Measurements from ENCODE around the gene CAMSAP2.

Gene CAMSAP2

DNA sequence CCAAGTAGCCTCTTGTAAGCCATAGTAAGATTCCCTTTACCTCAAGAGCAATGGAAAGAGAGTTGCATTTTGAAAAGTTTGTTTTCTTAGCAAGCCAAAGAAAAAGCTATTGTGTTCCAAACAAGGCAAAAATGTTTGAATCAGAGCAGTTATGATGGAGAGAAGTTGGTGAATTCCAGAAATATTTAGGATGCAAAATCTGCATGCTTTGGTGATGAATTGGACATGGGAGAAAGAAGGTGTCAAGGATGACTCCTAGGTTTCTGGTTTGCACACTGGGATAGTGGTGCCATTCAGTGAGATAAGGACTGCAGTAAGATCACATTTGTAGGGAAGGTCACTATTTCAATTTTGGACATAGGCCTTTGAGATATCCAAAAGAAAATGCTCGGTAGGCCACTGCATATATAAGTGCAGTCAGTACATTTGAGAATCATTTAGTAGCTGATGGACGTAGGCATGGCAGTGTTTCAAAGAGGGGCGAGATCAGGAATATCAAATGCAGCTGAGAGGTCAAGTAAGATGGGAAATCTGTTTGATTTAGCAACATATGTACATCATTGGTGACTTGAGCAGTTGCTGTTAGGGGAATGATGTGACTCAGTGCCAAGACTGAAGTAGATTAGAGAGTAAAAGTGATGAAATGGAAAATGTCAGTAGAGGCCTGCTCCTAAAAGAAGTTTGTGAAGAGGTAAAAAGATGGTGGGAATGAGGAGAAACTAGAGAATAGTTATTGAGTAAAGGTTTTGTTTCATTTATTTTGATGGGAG lies 100.2 kb downstream of the CAMSAP2 start:
- DNase-seq (ENCODE audit: low spot score) = peak; percentile 8

DNA sequence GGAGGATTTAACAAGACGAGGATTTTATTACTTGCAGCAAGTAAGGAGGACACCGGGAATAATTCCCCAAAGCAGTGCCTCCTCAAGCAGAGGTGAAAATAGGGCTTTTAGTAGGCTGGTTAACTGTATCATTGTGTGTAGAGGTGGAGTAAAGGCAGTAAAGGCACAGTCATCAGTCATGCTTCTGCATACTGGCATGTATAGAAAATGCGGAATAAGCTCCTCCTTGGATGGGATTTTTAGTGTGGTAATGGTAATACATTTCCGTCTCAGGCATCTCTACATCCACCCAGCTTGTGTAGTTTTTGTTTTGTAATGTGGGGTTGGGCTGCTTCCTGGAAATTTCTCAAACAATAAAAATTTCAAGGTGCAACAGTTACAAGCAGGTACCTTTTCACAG lies 106.7 kb downstream of the CAMSAP2 start:
- no peak for DNase-seq (ENCODE audit: low spot score)

DNA sequence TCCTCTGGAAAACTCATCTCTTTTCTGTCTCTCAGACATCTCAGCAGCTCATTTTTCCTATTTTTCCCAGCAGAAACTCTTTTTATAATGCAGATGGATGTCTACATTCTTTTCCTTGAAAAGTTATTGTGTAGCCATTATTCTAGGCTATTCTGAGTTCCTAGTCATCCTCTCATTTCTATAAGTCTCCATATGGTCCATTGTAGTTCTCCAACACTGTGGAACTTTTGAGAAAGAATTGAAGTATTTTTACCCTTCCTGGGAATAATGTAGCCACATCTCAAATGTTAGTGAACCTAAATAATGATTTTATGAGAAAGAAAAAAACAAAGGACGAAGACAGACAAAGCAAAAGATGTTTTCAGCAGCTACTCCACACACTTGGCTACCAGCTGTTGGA lies 107.7 kb downstream of the CAMSAP2 start:
- DNase-seq (ENCODE audit: low spot score) = no peak

DNA sequence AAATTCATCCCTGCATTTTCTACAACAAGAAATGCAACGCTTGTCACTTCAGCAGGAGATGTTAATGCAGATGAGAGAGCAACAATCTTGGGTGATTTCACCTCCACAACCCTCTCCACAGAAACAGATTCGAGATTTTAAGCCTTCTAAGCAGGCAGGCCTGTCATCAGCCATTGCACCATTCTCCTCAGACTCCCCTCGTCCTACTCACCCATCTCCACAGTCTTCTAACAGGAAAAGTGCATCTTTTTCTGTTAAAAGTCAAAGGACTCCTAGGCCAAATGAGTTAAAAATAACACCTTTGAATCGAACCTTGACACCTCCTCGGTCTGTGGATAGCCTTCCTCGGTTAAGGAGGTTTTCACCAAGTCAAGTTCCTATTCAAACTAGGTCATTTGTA lies 110.7 kb downstream of the CAMSAP2 start:
- DNase-seq (ENCODE audit: low spot score) = no peak

DNA sequence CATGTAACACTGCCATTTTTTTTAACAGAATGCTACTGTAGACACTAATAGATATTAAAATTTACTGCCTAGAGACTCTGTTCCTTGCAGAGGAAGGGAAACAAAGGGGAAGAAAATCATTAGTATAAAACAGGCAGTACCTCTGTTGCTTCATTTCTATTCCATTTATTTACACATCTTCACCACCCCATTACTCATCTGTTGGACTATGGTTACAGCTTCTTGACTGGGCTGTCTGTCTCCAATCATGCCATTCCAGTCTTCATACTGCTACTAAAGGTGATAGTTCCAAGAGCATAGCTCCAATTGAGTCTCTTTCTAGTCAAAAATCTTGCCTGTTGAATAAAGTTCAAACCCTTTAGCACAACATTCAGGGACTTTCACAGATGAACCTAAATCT lies 111.9 kb downstream of the CAMSAP2 start:
- DNase-seq (ENCODE audit: low spot score) = no peak

DNA sequence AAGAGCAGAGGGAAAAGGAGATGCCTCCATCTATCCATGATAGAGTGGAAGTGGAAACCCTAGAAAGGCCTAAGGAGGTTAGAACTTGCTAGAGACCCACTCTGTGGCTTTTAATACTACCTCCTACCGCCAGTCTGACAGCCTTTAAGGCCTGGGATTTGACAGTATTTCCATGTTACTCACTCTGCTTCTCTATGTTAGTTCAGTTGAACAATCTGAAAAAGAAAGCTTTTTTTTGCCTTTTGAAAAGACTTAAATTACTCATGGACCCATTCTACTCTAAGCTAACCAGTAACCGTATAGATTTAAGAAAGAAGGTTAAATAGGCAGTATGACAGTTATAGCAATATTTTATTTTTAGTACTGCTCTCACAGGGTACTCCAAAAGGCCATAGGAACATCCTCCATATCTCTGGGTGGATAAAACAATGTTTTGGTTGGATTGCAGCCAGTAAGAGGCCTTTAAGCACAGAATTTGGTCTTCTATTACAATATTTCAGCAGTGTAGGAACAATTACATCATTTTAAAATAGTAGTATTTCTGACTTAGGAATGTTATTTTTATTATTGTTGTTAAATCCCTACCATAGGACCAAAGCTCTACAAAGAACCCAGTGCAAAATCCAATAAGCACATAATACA lies 118.1 kb downstream of the CAMSAP2 start:
- no peak for DNase-seq (ENCODE audit: low spot score)

DNA sequence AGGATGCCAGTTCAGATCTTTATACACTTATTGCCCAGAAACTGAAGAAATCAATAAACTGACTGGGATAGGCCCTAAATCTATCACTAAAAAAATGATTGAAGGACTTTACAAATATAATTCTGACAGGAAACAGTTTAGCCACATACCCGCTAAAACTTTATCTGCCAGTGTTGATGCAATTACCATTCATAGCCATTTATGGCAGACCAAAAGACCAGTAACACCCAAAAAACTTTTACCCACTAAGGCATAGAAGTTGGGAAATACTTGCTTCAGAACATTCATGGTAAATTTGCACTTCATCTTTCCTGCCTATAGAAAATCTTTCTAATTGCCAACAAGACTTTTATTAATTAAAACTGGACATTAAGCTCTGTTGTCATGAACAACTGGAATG lies 119.1 kb downstream of the CAMSAP2 start:
- no peak for DNase-seq (ENCODE audit: low spot score)

DNA sequence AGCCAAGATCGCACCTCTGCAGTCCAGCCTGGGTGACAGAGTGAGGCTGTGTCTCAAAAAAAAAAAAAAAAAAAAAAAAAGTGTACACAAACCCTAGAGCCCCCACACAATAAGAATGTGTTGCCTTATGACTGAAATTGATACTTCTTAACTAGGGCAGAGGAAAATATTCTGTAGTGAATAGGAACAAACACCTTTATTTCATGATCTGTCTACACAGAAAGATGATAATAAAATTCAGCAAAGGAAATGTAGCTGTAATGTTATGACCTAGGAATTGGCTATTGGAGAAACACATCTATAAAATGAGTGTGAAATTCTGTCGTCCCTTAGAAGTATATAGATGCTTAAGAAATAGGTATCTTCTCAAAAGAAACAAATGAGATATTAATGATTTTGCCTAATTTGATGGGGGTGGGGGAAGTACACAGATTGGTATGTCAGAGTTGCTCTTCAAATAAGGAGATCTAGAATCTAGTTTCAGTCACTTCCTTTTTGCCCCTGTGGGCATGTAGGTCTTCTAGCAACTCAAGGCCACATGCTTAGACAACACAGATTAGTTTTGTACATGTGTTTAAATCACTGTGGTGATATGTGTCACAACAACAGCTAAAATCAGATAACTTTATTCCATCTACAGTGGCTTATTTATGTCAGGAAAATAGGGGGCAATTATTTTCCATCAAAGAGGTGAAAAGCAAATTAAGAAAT lies 123.4 kb downstream of the CAMSAP2 start:
- no peak for DNase-seq (ENCODE audit: low spot score)

DNA sequence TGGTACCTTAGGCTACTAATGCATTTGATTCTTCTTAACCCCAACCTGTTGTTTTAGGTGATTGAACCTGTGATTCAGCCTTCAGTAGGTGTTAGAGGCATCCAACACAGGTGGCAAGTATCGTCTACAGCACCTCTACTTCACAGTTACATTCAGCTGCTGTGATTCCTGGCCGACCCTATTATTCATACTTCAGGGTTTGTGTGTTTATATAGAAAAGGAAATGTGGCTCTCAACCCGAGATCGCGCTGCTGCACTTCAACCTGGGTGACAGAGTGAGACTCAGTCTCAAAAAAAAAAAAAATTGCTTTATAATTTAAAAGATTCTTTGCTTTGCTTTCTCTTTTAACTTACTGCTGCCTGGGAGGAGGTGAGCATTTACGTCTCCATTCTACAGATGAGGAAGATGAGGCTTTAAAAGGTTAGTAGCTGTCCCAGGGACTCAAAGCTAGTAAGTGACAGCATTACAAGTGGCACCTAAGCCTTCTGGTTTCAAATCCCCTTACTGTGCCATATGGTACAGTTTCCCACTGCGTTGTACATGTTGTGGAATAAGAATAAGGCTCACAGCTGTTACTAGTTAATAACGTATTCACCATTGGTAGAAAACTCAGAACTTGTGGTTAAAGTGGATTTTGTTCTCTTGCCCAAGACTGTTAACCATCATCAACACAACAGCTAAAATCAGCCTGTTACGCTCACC lies 124.2 kb downstream of the CAMSAP2 start:
- no peak for DNase-seq (ENCODE audit: low spot score)

DNA sequence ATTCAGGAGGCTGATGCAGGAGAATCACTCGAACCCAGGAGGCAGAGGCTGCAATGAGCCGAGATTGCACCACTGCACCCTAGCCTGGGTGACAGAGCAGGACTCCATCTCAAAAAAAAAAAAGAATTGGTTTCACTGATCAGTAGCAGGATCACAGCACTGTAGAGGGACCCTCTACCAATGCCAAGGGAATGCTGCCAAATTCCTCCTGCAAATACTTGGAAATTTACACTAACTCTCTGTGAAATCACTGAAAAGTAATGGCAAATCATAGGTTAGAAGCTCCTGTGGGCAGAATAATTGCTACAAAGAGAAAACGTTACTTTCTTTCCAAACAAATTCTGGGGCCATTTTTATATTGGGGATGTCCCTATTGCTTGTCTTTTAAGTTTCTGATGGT lies 127.4 kb downstream of the CAMSAP2 start:
- DNase-seq (ENCODE audit: low spot score) = no peak

DNA sequence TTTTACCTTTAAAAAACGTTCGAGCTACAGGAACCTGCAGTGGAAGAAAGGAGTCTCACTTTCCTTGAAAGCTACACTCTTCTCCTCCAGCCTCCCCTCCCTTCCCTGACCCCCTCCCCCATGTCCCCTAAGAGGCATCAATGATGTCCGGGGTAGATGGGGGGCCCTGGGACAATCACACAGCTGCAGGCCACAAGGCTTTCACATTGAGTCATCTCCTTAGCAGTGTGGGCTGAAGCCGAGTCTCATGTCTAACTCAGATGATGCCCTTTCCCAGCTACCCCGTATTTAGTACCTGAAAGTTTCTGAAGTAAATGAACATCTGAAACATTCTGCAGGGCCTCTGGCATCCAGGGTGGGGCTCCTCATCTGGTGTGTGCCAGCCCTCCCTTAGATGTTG lies 127.8 kb downstream of the CAMSAP2 start:
- DNase-seq (ENCODE audit: low spot score) = no peak

DNA sequence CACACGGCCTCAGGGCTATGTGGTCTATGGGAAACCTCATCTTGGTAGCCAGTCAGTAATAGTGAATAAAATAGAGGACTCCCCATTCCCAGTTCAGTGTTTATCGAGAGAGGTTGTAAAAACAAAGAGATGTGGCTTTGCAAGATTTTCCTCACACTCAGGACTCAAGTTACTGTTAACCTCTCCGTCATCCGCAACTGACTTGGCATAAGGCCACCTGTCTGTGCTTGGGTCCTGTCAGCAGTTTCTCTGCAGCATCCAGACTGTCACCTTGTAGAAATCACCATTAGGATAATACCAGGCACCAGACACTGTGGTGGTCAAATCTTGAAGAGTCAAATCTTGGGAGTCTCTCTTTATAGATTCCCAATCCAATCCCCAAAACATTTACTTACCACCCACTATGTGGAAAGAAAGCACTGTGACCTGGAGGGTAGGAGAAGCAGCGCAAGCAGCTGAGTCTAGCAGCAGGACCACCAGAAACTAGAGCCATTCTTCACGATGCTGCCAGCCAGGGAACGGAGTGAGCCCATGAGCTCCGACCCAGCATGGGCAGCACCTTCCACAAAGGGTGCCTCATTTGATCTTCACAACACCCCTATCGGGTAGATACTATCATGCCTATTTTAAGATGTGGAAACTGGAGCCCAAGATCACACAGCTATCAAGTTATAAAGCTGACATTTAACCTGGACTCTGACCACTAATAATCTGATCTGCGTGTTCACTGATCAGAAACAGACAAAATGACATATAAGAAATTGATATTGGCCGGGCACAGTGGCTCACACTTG lies 128.5 kb downstream of the CAMSAP2 start:
- DNase-seq (ENCODE audit: low spot score) = no peak

DNA sequence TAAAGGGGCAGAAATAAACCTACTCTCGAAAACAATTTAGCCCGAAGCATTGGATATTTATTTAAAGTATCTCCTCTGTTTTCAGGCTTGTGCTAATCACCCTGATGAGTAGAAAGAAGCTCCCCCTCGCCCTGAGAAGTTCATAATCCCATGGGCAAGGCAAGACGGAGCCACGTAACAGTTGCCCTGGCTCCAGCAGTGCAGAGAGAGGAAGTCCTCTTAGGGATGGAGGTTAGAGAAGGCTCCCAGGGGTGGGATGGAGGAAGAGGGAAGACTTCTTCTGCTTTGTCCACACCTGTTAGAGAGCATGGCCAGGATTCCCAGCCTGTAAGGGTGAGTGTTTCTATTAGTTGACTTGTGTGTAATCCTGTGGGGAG lies 130.7 kb downstream of the CAMSAP2 start:
- DNase-seq (ENCODE audit: low spot score) = no peak

DNA sequence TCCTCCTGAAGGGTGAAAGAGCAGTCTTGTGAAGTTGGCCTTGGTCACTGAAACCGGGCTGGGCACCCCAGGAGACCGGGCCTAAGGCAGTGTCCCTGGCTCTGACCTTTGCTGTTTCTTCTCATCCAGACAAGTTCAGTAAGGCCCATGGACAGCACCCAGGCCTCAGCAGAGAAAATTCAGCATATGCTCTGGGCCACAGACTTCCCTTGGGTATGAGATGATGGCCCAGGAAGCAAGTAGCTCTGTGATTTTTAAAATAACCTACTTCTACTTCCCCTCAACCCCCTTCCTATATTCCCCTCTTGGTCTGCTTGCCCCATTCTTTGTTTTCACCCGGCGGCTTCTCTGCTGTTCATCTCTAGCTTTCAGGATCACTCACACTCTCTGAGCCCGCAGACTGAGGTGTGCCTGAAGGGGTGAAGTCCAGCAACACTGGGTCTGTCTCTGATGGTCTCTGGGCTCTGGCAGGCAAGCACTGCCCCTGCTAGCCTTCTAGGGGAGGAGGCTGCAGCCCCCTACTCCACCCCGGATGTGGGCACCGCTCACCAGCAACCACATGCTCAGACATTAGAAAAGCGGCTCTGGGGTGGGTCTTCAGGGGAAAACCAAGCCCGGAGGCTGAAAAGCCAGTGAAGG lies 131.2 kb downstream of the CAMSAP2 start:
- no peak for DNase-seq (ENCODE audit: low spot score)

DNA sequence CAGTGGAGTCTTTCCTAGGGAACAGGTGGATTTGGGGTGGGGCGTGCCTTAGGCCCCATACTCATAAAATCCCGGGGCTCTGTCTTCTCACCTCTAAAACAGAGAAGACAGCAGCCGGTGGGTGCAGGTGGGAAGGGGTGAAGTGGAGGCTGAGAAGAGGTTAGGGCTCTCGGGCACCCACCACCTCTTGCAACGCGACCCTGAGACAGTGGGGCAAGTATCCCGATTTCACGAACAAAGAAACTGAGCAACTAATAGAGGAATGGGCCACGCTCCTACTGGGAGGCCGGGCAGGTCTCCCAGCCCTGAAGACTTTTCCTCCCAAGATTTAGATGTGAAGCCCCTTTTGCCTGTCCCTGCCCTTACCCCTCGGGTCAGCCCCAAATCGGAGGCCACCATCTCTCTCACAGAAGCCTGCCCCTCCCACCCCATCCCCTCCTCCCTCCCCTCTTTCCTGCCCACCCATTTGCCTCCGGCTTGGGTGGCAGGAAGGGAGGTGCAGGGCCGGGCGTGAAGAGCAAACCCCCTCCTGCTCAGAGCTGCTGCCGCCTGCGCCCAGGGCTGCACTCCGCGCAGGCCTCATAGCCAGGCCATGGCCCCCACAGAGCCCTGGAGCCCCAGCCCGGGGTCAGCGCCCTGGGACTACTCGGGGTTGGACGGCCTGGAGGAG lies 133.9 kb downstream of the CAMSAP2 start, which contains the start of gene GPR25:
GPR25 (plus strand) TSS at position 536 of the 670 bp plus-strand sequence; CDS start at position 593, 57 bp downstream.
- no peak for DNase-seq (ENCODE audit: low spot score)

DNA sequence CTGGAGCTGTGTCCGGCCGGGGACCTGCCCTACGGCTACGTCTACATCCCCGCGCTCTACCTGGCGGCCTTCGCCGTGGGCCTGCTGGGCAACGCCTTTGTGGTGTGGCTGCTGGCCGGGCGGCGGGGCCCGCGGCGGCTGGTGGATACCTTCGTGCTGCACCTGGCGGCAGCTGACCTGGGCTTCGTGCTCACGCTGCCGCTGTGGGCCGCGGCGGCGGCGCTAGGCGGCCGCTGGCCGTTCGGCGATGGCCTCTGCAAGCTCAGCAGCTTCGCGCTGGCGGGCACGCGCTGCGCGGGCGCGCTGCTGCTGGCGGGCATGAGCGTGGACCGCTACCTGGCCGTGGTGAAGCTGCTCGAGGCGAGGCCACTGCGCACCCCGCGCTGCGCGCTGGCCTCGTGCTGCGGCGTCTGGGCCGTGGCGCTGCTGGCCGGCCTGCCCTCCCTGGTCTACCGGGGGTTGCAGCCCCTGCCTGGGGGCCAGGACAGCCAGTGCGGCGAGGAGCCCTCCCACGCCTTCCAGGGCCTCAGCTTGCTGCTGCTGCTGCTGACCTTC lies 134.5 kb downstream of the CAMSAP2 start:
- no peak for DNase-seq (ENCODE audit: low spot score)

DNA sequence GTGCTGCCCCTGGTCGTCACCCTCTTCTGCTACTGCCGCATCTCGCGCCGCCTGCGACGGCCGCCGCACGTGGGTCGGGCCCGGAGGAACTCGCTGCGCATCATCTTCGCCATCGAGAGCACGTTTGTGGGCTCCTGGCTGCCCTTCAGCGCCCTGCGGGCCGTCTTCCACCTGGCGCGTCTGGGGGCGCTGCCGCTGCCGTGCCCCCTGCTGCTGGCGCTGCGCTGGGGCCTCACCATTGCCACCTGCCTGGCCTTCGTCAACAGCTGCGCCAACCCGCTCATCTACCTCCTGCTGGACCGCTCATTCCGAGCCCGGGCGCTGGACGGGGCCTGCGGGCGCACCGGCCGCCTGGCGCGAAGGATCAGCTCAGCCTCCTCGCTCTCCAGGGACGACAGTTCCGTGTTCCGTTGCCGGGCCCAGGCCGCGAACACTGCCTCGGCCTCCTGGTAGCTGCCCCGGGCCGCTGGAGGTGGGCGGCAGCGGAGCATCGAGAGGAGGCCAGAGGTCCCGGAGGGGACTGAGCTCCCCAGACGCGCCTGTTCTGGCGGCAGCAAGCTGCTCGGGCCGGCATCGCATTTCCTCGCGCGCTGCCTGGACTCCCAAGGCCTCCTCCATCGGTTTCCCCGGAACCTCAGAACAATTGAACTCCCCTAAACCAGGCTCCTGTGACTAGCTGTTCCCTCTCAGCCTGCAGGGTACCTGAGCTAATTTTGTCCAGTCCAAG lies 135.1 kb downstream of the CAMSAP2 start:
- no peak for DNase-seq (ENCODE audit: low spot score)

DNA sequence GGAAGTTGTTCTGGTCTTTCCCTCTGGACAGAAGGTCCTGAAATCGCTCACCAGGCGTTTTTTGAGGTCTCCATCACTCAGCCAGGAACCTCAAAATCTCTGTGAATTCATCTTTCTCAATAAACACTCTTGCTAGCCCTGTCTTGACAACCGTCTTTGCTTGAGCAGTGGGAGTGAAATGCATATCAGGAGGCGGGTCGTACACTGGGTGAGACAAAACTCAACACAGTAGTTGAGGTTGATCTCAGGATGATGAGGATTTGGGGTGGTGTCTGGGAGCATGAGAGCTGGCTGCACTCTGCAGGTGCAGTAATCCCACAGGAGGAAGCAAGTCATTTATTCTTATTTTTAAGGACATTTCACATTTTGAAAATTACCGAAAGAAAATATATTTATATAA lies 136.0 kb downstream of the CAMSAP2 start:
- no peak for DNase-seq (ENCODE audit: low spot score)

DNA sequence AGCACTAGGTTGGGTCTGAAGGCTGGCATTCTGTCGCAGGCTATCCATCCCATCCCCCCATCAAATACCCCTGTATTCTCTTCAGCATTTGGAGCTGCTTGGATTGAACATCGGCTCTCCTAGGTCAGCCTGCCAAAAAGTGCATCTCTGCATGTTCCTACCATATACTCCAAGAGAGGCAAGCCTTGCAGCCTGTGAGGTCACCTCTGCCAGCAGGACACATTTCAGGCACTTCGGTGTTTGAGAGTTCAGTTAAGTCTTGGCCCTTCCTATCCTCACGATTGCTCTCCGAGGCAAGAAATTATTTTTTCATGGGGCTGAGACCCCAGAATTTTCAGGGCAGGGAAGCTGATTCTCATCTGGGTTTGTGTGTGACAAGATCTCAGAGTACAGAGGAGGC lies 136.7 kb downstream of the CAMSAP2 start:
- DNase-seq (ENCODE audit: low spot score) = no peak

DNA sequence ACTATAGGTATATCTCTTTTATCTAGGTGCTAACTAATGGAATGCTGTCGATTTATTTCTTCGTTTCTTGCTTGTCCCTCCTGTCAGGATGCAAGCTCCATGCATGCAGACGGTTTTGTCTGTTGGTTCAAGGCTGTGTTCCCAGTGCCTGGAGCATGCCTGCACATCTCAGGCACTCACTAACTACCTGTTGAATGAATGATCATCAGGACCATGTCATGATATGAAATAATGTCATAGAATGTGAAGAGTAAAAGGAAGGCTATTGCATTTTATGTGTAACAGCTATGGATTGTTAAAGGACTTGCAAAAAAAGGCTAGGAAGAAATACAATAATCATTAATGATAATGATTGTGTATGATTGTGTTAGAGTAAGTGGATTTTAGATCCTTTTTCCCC lies 138.3 kb downstream of the CAMSAP2 start:
- DNase-seq (ENCODE audit: low spot score) = no peak
